Measurements from ENCODE around the gene DTD1. TPM values are rescaled to one million over a fixed set of nuclear protein-coding genes. Genes with fewer than 3 reads are reported as not detected.

DTD1 gene
- total RNA-seq, 1 donor from 2014 or later: 19.9 TPM

DNA sequence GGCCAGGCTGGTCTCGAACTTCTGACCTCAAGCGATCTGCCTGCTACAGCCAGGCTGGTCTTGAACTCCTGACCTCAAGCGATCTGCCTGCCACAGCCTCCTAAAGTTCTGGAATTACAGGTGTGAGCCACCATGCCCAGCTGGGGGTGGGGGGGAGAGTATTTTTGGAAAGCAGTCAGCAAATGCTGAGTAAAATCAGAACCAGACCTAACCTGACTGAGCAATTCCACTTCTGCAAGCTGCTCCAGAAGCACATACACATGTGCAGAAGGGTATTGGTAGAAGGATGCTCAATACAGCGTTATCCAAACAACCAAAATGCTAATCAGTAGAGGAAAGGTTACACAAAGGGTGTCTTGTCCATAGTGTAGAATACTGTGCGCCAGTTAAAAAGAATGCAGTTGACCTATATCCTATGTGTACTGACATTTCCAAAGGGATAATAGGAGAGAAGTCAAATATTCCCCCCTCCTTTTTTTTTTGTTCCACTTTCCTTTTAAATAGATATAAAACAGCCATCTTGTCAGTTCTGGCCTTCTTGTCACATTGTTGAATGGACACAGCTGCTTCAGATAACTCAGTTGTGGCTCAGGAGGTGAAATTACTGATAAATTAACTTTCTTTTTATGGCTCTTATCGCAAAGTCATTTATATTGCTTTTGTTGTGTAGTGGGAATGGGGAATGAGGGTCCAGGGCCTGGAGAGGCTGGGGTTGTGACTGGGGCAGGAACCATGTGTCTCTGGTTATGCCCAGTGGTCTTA lies 74.6 kb downstream of the DTD1 start:
- ATAC-seq (no peak), DNase-seq (no peak)
- H3K27ac ChIP-seq: no peak overlapping the region
- H3K27me3 ChIP-seq: no peaks in the 10 kb centered on the region
- H3K4me3 ChIP-seq: no peak overlapping the region
- TF ChIP-seq, protein P1, sequence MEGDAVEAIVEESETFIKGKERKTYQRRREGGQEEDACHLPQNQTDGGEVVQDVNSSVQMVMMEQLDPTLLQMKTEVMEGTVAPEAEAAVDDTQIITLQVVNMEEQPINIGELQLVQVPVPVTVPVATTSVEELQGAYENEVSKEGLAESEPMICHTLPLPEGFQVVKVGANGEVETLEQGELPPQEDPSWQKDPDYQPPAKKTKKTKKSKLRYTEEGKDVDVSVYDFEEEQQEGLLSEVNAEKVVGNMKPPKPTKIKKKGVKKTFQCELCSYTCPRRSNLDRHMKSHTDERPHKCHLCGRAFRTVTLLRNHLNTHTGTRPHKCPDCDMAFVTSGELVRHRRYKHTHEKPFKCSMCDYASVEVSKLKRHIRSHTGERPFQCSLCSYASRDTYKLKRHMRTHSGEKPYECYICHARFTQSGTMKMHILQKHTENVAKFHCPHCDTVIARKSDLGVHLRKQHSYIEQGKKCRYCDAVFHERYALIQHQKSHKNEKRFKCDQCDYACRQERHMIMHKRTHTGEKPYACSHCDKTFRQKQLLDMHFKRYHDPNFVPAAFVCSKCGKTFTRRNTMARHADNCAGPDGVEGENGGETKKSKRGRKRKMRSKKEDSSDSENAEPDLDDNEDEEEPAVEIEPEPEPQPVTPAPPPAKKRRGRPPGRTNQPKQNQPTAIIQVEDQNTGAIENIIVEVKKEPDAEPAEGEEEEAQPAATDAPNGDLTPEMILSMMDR (IDR thresholded peaks at IDR 0.05): no peak
- H3K9me3 ChIP-seq: no peaks in the 10 kb centered on the region
- intact Hi-C loops (cut with DNase I): no loop called here
- H3K4me1 ChIP-seq: no peaks in the 10 kb centered on the region
- H3K36me3 ChIP-seq: no peaks in the 10 kb centered on the region

DNA sequence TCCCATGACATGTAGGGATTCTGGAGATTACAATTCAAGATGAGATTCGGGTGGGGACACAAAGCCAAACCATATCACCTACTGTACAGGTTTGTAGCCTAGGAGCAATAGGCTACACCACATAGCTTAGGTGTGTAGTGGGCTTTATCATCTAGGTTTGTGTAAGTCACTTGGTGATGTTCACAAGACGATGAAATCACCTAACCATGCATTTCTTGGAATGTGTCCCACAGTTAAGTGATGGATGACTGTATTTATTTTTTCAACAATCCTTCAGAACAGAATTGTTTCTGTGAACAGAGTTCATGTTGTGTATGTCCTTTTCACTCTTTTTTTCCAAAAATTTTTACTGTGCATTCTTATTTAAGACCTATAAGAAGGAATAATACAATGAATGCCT lies 76.1 kb downstream of the DTD1 start:
- no peak overlapping the region for H3K4me3 ChIP-seq
- TF ChIP-seq, protein P1 (IDR thresholded peaks at IDR 0.05): no peak
- ATAC-seq (no peak), DNase-seq (no peak)
- no peaks in the 10 kb centered on the region for H3K4me1 ChIP-seq
- no peak overlapping the region for H3K27ac ChIP-seq
- H3K9me3 ChIP-seq: no peaks in the 10 kb centered on the region
- no peaks in the 10 kb centered on the region for H3K36me3 ChIP-seq
- H3K27me3 ChIP-seq: no peaks in the 10 kb centered on the region
- intact Hi-C loops (cut with DNase I): no loop called here

DNA sequence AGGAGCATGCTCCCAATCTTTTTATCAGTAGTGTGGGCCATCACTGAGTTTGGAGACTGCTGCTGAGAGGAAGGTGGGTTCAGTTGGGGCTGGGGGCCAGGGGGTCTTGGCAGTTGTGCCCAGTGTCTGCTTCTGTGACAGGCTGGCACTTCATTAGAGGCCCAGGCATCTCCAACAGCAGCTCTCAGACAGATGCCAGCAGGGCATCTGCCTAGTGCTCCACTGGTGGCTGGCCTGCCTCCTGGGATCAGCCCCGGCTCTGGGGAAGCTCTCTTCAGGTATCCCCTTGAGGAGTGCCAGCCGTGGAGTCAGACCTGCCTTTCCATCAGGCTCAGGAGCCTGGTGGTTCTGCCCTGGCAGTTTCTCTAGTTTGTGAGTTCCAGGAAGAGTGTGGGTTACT lies 77.3 kb downstream of the DTD1 start:
- Histone ChIP-seq H3K27me3 (no peaks in the 10 kb centered on the region), H3K36me3 (no peaks in the 10 kb centered on the region), H3K4me1 (no peaks in the 10 kb centered on the region), H3K9me3 (no peaks in the 10 kb centered on the region), H3K27ac (no peak overlapping the region), H3K4me3 (no peak overlapping the region)
- DNase-seq: no peak
- TF ChIP-seq, protein P1 (IDR thresholded peaks at IDR 0.05): no peak
- no peak for ATAC-seq
- intact Hi-C loops (cut with DNase I): no loop called here

DNA sequence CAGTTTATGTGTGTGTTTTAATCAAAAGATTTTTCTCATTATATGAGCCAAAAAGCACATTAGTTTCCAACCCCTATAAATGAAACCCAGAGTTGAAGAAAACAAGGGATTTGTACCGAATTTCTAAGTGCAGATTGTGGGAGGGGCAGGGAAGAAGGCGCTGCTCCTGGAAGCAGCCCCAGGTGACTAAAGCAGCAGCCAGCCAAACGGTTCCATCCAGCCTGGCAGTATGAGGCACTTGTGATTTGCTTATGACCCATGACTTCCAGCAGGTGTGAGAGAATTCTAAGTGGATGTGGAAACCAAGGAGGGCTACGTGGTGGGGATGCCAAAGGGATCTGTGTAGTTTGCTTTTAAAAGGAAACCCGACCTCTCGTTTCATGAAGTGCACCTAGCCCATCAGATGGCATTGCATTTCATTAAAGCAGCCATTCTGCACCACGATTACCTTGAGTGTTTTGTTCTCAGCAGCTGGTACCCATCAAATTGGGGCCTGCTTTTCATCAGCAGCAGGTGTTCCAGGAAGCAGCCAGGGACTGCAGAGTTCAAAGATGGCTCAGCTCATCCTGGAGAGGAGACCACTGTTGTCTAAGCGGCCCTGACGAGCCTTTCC lies 79.1 kb downstream of the DTD1 start:
- H3K4me1 ChIP-seq: no peaks in the 10 kb centered on the region
- no peak overlapping the region for H3K27ac ChIP-seq
- DNase-seq (no peak), ATAC-seq (no peak)
- TF ChIP-seq, protein P1 (IDR thresholded peaks at IDR 0.05): no peak
- H3K9me3 ChIP-seq: no peaks in the 10 kb centered on the region
- intact Hi-C loops (cut with DNase I): no loop called here
- H3K27me3 ChIP-seq: no peaks in the 10 kb centered on the region
- H3K4me3 ChIP-seq: no peak overlapping the region
- no peaks in the 10 kb centered on the region for H3K36me3 ChIP-seq

DNA sequence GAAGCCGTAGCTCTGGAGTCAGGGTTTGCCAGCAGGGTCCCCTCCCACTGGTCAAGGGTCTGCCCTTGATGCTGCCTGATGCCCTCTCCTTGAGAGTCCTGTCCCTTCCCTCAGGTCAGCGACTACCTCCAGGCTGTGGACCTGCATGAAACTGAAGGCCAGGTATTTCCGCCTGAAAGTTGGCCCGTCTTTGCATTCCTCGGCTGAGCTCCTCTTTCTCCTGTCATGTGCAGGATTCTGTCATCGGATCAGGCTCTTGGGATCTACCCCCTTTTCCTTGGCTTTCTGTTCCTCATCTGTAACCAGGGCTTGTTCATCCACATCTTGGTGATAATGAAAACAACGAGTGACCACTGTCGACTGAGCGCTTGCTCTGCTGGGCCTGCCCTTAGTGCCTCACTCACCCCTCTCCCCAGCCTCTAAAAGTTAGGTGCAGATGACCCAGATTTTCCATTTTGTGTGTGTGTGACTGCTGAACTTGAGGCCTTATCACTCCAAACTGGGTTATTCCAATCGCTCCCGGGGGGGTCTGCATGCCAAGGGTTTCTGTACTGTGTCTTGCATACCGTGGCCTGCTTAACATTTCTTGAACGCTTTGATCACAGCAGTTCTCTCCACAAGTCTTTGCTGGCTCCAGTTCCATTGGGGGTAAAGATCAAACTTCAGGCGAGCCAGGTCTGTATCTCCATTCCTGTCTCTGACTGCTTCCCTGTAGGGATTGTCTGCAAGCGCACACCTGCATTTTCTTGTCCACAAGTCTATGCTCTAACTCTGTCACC lies 81.6 kb downstream of the DTD1 start:
- H3K4me1 ChIP-seq: no peaks in the 10 kb centered on the region
- ATAC-seq (no peak), DNase-seq (no peak)
- no peak overlapping the region for H3K27ac ChIP-seq
- TF ChIP-seq, protein P1 (IDR thresholded peaks at IDR 0.05): no peak
- H3K27me3 ChIP-seq: no peaks in the 10 kb centered on the region
- H3K36me3 ChIP-seq: no peaks in the 10 kb centered on the region
- intact Hi-C loops (cut with DNase I): no loop called here
- no peak overlapping the region for H3K4me3 ChIP-seq
- H3K9me3 ChIP-seq: no peaks in the 10 kb centered on the region

Measured in upper lobe of right lung (tissue), 1 donor.